GM19452 (cell line): ENCODE measurements around the gene LRP1-AS.

Source experiments
- ATAC-seq: cut with Tn5 transposase; IDR thresholded peaks from one replicate; pipeline ENCODE4 v1.9.1; 2021; ENCODE audit not compliant: unreplicated experiment

LRP1-AS gene

DNA sequence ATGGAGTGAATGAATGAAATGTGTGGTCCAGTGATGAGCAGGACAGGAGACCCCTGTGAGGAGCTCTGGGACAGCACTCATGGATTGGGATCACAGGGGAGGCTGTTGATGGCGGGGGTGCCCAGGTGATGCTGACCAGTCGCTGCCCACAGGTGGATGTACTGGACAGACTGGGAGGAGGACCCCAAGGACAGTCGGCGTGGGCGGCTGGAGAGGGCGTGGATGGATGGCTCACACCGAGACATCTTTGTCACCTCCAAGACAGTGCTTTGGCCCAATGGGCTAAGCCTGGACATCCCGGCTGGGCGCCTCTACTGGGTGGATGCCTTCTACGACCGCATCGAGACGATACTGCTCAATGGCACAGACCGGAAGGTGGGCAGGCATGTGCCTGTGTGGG lies 13.3 kb upstream of the LRP1-AS start:
- ATAC-seq: no peak

DNA sequence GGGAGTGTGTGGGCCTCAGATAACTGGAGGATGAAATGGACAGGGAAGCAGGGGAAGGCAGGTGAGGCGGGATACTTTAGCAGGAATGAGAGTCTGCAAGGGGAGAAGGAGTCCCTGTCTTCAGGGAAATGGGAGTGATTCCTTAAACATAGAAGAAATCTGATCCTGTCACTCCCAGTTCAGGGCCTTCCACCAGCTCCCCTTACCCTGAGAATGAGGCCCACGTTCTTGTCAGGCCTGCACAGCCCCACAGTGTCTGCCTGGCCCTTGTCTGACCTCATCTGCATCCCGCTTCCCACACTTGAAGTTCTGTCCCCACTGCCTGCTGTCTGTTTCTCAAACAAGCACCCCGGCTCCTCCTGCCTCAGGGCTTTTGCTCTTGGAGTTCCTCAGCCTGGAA lies 12.6 kb upstream of the LRP1-AS start:
- no peak for ATAC-seq

- ATAC-seq: no peak
Measured at GRCh38 chr12:57159311-57159710, 11.9 kb upstream of the LRP1-AS start.

- no peak for ATAC-seq
Measured at GRCh38 chr12:57158665-57159064, 11.2 kb upstream of the LRP1-AS start.

GRCh38 chr12:57158186-57158585 lies 10.8 kb upstream of the LRP1-AS start:
- ATAC-seq: no peak

- ATAC-seq: no peak
Measured at GRCh38 chr12:57157588-57158173, 10.3 kb upstream of the LRP1-AS start.

DNA sequence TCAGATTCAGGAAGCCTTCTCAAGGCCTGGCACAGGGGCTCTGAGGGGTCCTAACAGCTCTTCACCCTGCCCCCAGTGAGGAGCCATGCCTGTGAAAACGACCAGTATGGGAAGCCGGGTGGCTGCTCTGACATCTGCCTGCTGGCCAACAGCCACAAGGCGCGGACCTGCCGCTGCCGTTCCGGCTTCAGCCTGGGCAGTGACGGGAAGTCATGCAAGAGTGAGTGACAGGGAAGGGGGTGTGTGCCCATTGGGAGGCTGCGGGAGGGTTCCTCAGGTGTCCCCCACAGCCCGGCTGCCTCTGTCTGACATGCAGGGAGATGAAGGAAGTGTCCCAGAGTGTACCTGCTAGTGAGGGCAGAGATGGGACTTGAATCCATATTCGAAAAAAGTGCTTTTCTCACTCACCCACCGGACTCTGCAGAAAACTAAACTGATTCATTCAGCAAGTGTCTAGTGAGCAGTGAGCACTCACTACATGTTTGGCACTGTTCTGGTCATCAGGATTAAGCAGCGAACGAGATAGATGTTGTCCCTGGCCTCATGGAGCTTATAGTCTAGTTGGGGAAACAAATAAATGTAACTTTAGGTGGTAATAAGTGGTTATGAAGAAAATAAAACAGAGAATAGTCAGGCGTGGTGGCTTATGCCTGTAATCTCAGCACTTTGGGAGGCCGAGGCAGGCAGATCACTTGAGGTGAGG lies 9.4 kb upstream of the LRP1-AS start:
- no peak for ATAC-seq

DNA sequence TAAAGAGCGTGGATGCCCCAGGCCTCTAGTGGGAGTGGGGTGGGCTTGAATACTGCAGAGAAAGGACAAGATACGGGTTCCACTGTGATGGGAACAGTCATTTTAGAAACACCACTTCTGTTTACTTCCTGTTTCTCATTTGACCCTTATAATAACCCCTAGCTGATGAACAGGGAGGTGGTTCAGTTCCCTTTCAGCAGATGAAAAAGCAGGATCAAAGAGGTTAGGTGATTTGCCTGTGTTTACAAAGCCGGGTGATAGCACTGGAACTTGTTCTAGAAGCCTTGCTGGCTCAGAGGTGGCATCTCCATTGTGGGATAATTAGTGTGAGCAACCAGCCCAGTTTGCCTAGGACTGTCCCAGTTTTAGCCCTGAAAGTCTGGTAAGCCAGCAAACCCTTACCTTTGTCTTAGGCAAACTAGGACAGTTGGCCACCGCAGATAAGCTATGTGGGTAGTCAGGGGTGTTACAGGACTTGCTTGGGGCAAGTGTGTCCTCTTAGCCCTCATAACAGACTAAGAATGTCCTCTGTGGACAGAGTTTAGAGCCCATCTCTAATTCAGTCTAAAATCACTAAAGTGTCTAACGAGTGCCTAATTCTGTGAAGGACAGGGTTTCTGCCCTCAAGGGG lies 7.5 kb upstream of the LRP1-AS start:
- ATAC-seq: no peak

DNA sequence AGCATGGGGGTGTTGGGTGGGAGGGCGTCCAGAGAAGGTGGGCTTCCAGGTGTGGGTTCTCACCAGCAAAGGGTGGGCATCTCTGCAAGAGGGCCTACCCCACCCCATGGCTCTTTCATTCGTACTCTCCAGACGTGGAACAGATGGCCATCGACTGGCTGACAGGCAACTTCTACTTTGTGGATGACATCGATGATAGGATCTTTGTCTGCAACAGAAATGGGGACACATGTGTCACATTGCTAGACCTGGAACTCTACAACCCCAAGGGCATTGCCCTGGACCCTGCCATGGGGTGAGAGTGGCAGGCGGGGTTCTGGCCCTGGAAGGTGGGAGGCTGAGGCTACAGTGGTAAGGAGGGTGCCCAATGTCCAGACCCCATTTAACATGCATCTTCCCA lies 6.7 kb upstream of the LRP1-AS start:
- no peak for ATAC-seq

- no peak for ATAC-seq
Measured at GRCh38 chr12:57153415-57153997, 6.1 kb upstream of the LRP1-AS start.

DNA sequence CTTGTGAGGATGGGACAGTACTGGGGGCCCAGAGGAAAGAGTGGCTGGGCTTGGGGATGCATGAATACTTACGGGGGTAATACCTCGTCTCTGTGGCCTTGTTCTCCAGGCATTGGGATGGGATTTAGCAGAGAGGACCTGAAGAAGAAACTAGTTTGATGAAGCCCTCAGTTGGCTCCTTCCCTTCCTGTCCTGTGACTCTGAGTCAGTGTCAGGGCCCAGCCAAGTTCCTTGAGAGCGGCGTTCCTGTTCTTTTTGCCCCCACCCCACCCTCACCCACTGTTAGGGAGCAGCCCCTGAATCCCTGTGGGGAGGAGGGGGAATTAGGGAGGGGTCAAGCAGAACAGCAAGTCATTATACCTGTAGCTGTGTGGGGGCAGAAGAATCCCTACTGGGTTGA lies 5.2 kb upstream of the LRP1-AS start:
- no peak for ATAC-seq

DNA sequence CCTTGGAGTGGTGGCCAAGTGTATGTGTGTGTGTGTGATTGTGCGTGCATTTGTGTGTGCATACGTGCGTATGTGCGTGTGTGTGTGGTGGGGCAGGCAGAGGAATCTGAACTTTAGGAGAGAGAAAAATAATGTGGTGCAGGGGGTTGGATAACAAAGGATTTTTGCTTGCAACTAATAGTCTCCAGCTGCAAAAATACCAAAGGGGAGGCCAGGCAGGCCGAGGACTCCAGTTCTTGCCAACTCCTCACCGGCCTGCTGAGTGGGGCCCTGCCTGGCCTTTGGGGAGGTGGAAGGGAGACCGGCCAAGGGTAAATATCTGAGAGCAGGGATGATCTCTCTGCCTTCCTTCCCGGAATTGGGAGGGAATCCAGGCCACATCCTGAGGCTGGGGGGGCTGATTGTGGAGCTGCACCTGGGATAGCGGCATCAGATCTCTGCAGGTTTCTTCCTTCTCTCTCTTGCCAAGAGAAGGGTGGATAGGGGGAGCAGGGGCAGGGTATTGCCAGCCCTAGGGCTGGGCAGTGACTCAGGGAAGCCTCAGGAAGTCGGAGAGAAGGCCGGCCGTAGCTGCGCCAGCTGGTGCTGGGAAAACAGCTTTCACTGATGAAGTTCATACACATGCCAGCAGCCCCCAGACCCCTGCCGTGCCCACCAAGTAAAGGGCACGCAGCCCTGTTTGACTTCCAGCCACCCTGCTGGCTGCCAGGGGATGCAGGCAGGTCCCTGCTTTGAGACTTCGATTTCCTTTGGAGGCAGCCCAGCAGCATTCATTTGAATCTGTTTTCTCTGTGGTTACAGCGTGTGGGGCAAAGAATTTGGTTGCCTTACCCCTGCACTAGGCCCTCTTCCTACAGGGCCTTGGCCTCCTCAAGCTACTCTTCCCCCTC lies 4.6 kb upstream of the LRP1-AS start:
- no peak for ATAC-seq

GRCh38 chr12:57150400-57151000 lies 3.1 kb upstream of the LRP1-AS start:
- ATAC-seq: no peak

DNA sequence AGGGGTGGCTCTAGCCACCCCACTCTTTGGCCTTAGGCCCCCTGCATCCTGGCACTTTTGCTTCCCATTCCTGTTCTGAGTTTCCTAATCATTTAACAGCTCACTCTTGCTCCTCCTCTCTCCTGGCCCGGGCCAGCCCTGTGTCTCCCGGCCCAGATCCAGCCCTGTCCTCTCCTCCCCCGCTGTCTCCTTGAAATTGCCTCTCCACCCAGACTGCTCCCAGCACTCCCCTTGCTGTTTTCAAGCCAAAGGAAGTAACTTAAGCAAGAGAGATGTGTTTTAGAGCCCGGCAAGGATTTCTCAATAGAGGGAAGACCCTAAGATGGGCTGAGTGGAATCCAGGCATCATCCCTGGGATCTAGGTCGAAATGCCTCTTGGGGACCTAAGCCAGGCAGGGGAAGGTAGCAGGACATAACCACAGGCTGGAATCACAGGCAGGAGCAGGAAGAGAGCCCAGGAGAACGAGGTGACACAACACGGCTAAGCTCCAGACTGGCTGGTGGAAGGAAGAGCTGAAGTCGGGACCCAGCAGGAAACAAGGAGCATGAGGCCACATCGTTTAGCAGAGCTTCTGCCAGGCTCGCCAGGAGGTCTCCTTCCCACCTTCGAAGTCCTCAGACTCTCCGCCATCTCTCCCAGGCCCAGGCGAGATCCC lies 2.0 kb upstream of the LRP1-AS start:
- no peak for ATAC-seq

GRCh38 chr12:57148469-57149244 lies 1.2 kb upstream of the LRP1-AS start:
- no peak for ATAC-seq

DNA sequence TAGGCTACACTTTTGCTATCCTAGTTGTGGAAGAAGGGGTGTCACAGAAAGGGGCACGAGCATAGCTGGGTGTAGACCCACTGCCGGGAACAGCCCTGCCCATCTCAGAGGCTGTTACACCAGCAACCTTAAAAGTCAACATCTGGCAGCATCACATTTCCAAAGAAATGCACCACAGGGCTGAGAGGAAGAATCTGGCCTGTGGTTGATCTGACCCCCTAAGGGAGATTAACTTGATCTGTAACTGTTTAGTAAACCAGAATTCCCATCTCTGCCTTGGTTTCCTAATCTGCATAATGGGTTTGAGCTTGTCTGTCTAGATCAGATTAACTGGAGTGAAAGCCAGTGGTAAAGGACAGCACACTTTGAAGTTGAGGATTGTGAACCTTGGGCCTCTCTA lies 1.3 kb downstream of the LRP1-AS start:
- ATAC-seq: no peak

DNA sequence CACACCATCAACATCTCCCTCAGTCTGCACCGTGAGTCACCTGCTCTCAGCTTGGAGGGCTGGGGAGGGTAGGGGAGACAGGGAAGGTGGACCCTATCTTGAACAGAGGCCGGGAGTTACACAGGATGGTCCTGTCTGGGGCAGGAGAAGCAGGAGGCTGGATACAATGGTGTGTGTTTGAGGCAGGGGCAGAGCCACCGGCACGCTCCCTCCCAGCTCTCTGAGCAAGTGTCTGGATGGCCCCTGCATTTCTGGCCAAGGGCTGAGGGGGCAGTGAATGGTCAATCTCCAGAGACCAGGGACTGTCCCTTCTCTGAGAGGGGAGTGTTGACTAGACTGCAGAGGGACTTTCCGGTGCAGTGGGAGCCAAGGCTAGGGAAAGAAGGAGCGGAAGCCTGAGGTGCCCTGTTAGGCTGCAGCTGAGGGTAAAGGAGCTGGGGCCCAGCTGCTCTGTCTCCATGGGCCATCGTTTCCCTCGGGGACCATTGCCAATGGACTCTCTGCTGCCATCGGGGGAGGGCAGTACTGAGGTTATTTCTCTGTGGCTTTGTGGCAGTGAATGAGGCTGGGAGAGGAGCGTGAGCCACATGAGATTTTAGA lies 1.9 kb downstream of the LRP1-AS start:
- ATAC-seq: no peak

DNA sequence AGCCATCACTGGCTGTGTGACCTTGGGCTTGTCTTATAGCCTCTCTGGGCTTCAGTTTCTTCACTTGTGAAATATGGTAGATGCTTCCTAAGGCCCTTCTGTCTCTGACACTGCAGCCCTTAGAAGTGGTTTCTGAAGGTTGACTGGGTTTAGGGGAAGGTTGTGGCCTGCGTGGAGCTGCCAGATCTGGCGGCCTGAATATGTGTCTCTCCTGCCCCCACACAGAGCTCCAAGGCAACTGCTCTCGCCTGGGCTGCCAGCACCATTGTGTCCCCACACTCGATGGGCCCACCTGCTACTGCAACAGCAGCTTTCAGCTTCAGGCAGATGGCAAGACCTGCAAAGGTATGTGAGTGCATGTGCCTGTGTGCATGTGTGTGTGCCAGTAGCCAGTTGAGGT lies 4.0 kb downstream of the LRP1-AS start:
- ATAC-seq: no peak

GRCh38 chr12:57142727-57143126 lies 4.7 kb downstream of the LRP1-AS start:
- no peak for ATAC-seq
